GM12878 (cell line): Measurements from ENCODE around the gene SLC22A23. TPM values are rescaled to one million over a fixed set of nuclear protein-coding genes. Genes with fewer than 3 reads are reported as not detected.

Experiments used
- CHD2 ChIP-seq: IDR thresholded peaks from 2 replicates; pipeline ENCODE4 v1.6.1; 2011; ENCODE audit warnings: low read depth, low read length, improper control_type of control experiment, borderline replicate concordance
- DPF2 ChIP-seq: fragments of 450-650 bp; IDR thresholded peaks from 2 replicates; pipeline ENCODE4 v1.6.1; 2017; ENCODE audit warnings: mild to moderate bottlenecking
- KLF5 ChIP-seq: fragments of 450-650 bp; IDR thresholded peaks from 2 replicates; pipeline ENCODE4 v1.6.1; 2014; ENCODE audit warnings: mild to moderate bottlenecking; ENCODE audit not compliant: partially characterized antibody
- RAD21 ChIP-seq: IDR thresholded peaks from 2 replicates; pipeline ENCODE4 v1.6.1; 2011; ENCODE audit warnings: mild to moderate bottlenecking, low read depth, low read length, moderate library complexity; ENCODE audit not compliant: insufficient read depth
- polyA plus RNA-seq, 11 experiments: library from polyadenylated mRNA; depleted of rRNA in 4 of 11; unstranded in 6 of 11; stranded (reverse) in 5 of 11; fragments of >200 nt; fragmentation: Nextera tagmentation in 4 of 11; fragmentation: Illumina TruSeq in 1 of 11; extraction: Ambion mirVana in 4 of 11; extraction: Trizol in 1 of 11; gene quantifications; 1 replicate in 1 of 11; 2 replicates in 10 of 11; pipeline versions ENCODE4 v1.2.1 to v1.2.3, GENCODE V29; 2011 to 2016; ENCODE audit warnings: inconsistent platforms in 2 of 11, missing spikeins in 2 of 11, low read depth in 1 of 11
- total RNA-seq, 4 experiments: library from RNA; depleted of rRNA in 3 of 4; stranded (reverse); fragments of >200 nt in 3 of 4; fragmentation: Illumina TruSeq in 1 of 4; extraction: Trizol in 1 of 4; gene quantifications; 2 replicates each; pipeline versions ENCODE4 v1.2.1 to v1.2.3, GENCODE V29; 2013 to 2021
- TF ChIP-seq, protein P1 (sequence below): fragments of 450-650 bp; IDR thresholded peaks from 2 replicates; pipeline ENCODE4 v1.6.1; 2017; ENCODE audit warnings: mild to moderate bottlenecking, moderate library complexity
- TF ChIP-seq, protein P2 (sequence below): fragments of 450-650 bp; IDR thresholded peaks from 2 replicates; pipeline ENCODE4 v1.6.1; 2016; ENCODE audit warnings: mild to moderate bottlenecking, moderate library complexity, borderline replicate concordance

Gene SLC22A23
- total and polyA plus RNA-seq, 10 of the 15 experiments (the other 5 are each of a cell fraction or from before 2014, with no cell fraction given): 0.20 to 2.4 (median 0.74) TPM

DNA sequence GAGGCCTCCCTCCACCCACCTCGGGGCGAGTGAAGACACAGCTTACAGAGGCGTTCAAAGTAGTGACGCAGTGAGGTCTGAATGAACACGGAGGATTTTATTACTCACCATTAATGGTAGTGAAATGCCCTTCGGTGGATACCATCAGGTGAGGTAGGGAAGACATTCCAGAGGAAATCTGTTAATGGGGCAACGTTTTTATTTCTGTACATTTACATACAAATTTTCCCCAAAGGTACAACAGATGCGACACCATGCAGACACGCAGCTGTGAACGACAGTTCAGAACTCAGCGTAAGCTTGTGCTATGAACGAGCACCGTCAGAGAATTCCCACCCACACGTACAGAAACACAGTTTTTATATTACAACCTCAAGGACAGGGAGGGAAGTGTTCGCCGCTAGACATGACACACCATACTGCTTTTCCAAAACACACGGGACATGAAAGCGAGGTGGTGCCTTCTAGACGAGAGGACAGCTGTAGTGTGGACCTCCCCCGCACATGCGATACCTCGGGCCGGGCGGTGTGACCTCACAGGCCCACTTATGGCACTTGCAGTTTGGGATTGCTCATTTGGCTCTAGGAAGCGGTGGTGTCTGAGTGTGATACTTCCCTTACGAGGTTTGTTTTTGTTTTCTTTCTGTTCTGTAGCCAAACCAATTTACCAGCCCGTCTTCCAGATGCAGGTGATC, 187.4 kb downstream of the SLC22A23 start (continued):
- TF ChIP-seq, protein P1, sequence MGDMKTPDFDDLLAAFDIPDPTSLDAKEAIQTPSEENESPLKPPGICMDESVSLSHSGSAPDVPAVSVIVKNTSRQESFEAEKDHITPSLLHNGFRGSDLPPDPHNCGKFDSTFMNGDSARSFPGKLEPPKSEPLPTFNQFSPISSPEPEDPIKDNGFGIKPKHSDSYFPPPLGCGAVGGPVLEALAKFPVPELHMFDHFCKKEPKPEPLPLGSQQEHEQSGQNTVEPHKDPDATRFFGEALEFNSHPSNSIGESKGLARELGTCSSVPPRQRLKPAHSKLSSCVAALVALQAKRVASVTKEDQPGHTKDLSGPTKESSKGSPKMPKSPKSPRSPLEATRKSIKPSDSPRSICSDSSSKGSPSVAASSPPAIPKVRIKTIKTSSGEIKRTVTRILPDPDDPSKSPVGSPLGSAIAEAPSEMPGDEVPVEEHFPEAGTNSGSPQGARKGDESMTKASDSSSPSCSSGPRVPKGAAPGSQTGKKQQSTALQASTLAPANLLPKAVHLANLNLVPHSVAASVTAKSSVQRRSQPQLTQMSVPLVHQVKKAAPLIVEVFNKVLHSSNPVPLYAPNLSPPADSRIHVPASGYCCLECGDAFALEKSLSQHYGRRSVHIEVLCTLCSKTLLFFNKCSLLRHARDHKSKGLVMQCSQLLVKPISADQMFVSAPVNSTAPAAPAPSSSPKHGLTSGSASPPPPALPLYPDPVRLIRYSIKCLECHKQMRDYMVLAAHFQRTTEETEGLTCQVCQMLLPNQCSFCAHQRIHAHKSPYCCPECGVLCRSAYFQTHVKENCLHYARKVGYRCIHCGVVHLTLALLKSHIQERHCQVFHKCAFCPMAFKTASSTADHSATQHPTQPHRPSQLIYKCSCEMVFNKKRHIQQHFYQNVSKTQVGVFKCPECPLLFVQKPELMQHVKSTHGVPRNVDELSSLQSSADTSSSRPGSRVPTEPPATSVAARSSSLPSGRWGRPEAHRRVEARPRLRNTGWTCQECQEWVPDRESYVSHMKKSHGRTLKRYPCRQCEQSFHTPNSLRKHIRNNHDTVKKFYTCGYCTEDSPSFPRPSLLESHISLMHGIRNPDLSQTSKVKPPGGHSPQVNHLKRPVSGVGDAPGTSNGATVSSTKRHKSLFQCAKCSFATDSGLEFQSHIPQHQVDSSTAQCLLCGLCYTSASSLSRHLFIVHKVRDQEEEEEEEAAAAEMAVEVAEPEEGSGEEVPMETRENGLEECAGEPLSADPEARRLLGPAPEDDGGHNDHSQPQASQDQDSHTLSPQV: no peak
- TF ChIP-seq CHD2 (no peak), KLF5 (no peak), RAD21 (no peak), DPF2 (no peak)
- TF ChIP-seq, protein P2, sequence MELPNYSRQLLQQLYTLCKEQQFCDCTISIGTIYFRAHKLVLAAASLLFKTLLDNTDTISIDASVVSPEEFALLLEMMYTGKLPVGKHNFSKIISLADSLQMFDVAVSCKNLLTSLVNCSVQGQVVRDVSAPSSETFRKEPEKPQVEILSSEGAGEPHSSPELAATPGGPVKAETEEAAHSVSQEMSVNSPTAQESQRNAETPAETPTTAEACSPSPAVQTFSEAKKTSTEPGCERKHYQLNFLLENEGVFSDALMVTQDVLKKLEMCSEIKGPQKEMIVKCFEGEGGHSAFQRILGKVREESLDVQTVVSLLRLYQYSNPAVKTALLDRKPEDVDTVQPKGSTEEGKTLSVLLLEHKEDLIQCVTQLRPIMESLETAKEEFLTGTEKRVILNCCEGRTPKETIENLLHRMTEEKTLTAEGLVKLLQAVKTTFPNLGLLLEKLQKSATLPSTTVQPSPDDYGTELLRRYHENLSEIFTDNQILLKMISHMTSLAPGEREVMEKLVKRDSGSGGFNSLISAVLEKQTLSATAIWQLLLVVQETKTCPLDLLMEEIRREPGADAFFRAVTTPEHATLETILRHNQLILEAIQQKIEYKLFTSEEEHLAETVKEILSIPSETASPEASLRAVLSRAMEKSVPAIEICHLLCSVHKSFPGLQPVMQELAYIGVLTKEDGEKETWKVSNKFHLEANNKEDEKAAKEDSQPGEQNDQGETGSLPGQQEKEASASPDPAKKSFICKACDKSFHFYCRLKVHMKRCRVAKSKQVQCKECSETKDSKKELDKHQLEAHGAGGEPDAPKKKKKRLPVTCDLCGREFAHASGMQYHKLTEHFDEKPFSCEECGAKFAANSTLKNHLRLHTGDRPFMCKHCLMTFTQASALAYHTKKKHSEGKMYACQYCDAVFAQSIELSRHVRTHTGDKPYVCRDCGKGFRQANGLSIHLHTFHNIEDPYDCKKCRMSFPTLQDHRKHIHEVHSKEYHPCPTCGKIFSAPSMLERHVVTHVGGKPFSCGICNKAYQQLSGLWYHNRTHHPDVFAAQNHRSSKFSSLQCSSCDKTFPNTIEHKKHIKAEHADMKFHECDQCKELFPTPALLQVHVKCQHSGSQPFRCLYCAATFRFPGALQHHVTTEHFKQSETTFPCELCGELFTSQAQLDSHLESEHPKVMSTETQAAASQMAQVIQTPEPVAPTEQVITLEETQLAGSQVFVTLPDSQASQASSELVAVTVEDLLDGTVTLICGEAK: no peak
- TF ChIP-seq, all 136 proteins: peak for 0
